Activated T-cell treated with anti-CD3 and anti-CD28 coated beads for 1 hour (primary cell): Measurements from ENCODE around the gene ICA1L.

Source experiments
- DNase-seq: peaks from one replicate; pipeline ENCODE4 v3.0.0-alpha.2; 2020; ENCODE audit warnings: low read depth

ICA1L gene

GRCh38 chr2:202736826-202737225 is 134.7 kb downstream of the ICA1L start:
- DNase-seq, result no peak

DNA sequence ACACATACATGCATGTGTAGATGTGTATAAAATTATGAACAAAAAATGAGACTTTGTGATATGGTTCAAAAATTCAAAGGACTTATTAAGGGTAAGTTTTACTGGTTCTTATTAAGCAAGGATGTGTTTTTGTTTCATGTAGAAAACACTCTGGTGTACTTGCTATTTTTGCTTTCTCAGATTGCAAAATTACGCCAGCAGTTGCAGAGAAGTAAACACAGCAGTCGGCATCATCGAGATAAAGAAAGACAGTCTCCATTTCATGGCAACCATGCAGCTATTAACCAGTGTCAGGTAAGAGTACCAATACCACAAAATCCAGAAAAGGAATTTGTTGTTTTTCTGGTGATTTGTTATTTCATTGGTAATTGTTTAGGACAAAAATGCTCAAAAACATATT is 145.5 kb downstream of the ICA1L start:
- no peak for DNase-seq

- no peak for DNase-seq
Observed at GRCh38 chr2:202723746-202724145, 147.8 kb downstream of the ICA1L start.
